GM19438 (cell line): ENCODE data around the gene TTBK2.
"Not testable (repeated sequence)": the region's sequence is repeated elsewhere in the genome, so short reads cannot be mapped to it uniquely, and the experiment has no call there.

Source experiments
- ATAC-seq: cut with Tn5 transposase; IDR thresholded peaks from one replicate; pipeline ENCODE4 v1.9.1; 2021; ENCODE audit warnings: low read depth; ENCODE audit not compliant: unreplicated experiment

The TTBK2 gene

GRCh38 chr15:42920519-42921341 lies at the start of gene TTBK2:
Gene TTBK2, minus strand, starts transcription at chr15:42920778. Its CDS starts 42,161 bp downstream, at chr15:42878617.
- ATAC-seq: peak; percentile 88

GRCh38 chr15:42964476-42964875 lies 43.9 kb upstream of the TTBK2 start:
- ATAC-seq: no peak

GRCh38 chr15:42955518-42955917 lies 34.9 kb upstream of the TTBK2 start:
- ATAC-seq: no peak

- no peak for ATAC-seq
Measured at GRCh38 chr15:42954291-42954690, 33.7 kb upstream of the TTBK2 start.

GRCh38 chr15:42948898-42949297 lies 28.3 kb upstream of the TTBK2 start:
- ATAC-seq: not testable (repeated sequence)

GRCh38 chr15:42940527-42940926 lies 19.9 kb upstream of the TTBK2 start:
- no peak for ATAC-seq

GRCh38 chr15:42939841-42940240 lies 19.3 kb upstream of the TTBK2 start:
- no peak for ATAC-seq

- ATAC-seq: no peak
Measured at GRCh38 chr15:42937143-42937542, 16.6 kb upstream of the TTBK2 start.

- no peak for ATAC-seq
Measured at GRCh38 chr15:42933886-42934667, 13.5 kb upstream of the TTBK2 start.

- ATAC-seq: no peak
Measured at GRCh38 chr15:42932833-42933515, 12.4 kb upstream of the TTBK2 start.

GRCh38 chr15:42931702-42932486 lies 11.3 kb upstream of the TTBK2 start:
- ATAC-seq: no peak

GRCh38 chr15:42929306-42929848 lies 8.8 kb upstream of the TTBK2 start:
- no peak for ATAC-seq

- ATAC-seq: no peak
Measured at GRCh38 chr15:42921342-42921731, 759 bp upstream of the TTBK2 start.

GRCh38 chr15:42919799-42920518 lies 619 bp downstream of the TTBK2 start:
- ATAC-seq: peak; percentile 30

- no peak for ATAC-seq
Measured at GRCh38 chr15:42919308-42919707, 1.3 kb downstream of the TTBK2 start.

- no peak for ATAC-seq
Measured at GRCh38 chr15:42918047-42918446, 2.5 kb downstream of the TTBK2 start.

GRCh38 chr15:42915654-42916315 lies 4.8 kb downstream of the TTBK2 start:
- no peak for ATAC-seq

- no peak for ATAC-seq
Measured at GRCh38 chr15:42914728-42915497, 5.7 kb downstream of the TTBK2 start.
